DOHH2 (cell line): ENCODE data around the gene DDI2.

Source experiments
- H3F3A ChIP-seq: fragments of 200-600 bp; sonication (generic), shearing (Covaris generic); 2 replicates; pipeline ENCODE4 v1.6.0; 2016; ENCODE audit warnings: antibody characterized with exemption, mild to moderate bottlenecking; ENCODE audit not compliant: control insufficient read depth, insufficient read depth
- H3K27ac ChIP-seq: fragments of 200-600 bp; sonication (generic); 2 replicates; pipeline ENCODE4 v1.5.1; 2014; ENCODE audit warnings: low read depth, mild to moderate bottlenecking, low read length, moderate library complexity
- H3K27me3 ChIP-seq: fragments of 200-600 bp; sonication (generic); 2 replicates; pipeline ENCODE4 v1.6.1; 2014; ENCODE audit warnings: mild to moderate bottlenecking, low read length, mixed read lengths; ENCODE audit not compliant: control insufficient read depth
- H3K36me3 ChIP-seq: fragments of 200-600 bp; sonication (generic); 2 replicates; pipeline ENCODE4 v1.6.1; 2014; ENCODE audit warnings: mild to moderate bottlenecking, low read length, moderate library complexity, mixed read lengths; ENCODE audit not compliant: control insufficient read depth
- H3K4me1 ChIP-seq: fragments of 200-600 bp; sonication (generic); 2 replicates; pipeline ENCODE4 v1.6.1; 2014; ENCODE audit warnings: mild to moderate bottlenecking, low read length, mixed read lengths; ENCODE audit not compliant: control insufficient read depth
- H3K4me2 ChIP-seq: fragments of 200-600 bp; sonication (generic); 2 replicates; pipeline ENCODE4 v1.6.0; 2014; ENCODE audit warnings: mild to moderate bottlenecking, low read length, moderate library complexity
- H3K4me3 ChIP-seq: fragments of 200-600 bp; sonication (generic); 2 replicates; pipeline ENCODE4 v1.5.1; 2014; ENCODE audit warnings: mild to moderate bottlenecking, low read length, mixed read lengths
- H3K79me2 ChIP-seq: fragments of 200-600 bp; sonication (generic); 2 replicates; pipeline ENCODE4 v1.6.1; 2014; ENCODE audit warnings: mild to moderate bottlenecking, low read length, mixed read lengths; ENCODE audit not compliant: control insufficient read depth
- H3K9me2 ChIP-seq: fragments of 200-600 bp; sonication (generic); replicated peaks from 2 replicates; pipeline ENCODE4 v1.6.1; 2014; ENCODE audit warnings: mild to moderate bottlenecking, low read length, mixed read lengths; ENCODE audit not compliant: control insufficient read depth
- H3K9me3 ChIP-seq: fragments of 200-600 bp; sonication (generic); 2 replicates; pipeline ENCODE4 v1.6.1; 2014; ENCODE audit warnings: antibody characterized with exemption, low read length, mixed read lengths; ENCODE audit not compliant: control insufficient read depth, insufficient read depth
- H4K20me1 ChIP-seq: fragments of 200-600 bp; sonication (generic); 2 replicates; pipeline ENCODE4 v1.6.0; 2014; ENCODE audit warnings: low read depth, mild to moderate bottlenecking, antibody characterized with exemption, low read length, moderate library complexity; ENCODE audit not compliant: control insufficient read depth, insufficient read depth
- EZH2phosphoT487 ChIP-seq: fragments of 200-600 bp; sonication (generic); IDR thresholded peaks from 2 replicates; pipeline ENCODE4 v1.6.1; 2017; ENCODE audit warnings: borderline replicate concordance, mild to moderate bottlenecking, antibody characterized with exemption, low read length, moderate library complexity, mixed read lengths
- TF ChIP-seq, protein P1 (sequence below): fragments of 200-600 bp; sonication (generic); IDR thresholded peaks from one replicate; pipeline ENCODE4 v1.5.1; 2014; ENCODE audit warnings: antibody characterized with exemption, mild to moderate bottlenecking, low read depth, low read length; ENCODE audit not compliant: poor library complexity, severe bottlenecking

Gene DDI2

DNA sequence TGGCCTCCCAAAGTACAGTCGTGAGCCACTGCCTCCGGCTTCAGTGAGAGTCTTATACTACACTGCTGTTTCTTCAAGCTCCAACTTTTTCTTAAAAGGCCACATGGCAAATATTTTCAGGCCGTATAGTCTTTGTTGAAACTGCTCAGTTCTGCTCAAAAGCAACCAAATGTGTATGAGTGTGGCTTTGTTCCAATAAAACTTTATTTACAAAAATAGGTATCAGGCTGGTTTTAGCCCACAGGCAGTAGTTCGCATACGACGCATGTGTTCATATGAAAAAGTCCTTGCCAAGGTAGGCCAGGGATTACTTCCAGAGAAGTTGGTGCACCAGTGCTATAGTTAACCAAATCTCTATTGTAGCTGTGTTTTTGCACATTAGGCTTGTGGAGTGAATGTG, 73.1 kb downstream of the DDI2 start:
- no peak for TF ChIP-seq EZH2phosphoT487
- TF ChIP-seq, protein P1, sequence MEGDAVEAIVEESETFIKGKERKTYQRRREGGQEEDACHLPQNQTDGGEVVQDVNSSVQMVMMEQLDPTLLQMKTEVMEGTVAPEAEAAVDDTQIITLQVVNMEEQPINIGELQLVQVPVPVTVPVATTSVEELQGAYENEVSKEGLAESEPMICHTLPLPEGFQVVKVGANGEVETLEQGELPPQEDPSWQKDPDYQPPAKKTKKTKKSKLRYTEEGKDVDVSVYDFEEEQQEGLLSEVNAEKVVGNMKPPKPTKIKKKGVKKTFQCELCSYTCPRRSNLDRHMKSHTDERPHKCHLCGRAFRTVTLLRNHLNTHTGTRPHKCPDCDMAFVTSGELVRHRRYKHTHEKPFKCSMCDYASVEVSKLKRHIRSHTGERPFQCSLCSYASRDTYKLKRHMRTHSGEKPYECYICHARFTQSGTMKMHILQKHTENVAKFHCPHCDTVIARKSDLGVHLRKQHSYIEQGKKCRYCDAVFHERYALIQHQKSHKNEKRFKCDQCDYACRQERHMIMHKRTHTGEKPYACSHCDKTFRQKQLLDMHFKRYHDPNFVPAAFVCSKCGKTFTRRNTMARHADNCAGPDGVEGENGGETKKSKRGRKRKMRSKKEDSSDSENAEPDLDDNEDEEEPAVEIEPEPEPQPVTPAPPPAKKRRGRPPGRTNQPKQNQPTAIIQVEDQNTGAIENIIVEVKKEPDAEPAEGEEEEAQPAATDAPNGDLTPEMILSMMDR: no peak
- Histone ChIP-seq H3F3A (peaks cover 2% of the 10 kb centered on the region), H3K4me3 (no peak overlapping the region), H4K20me1 (peaks cover 6% of the 10 kb centered on the region; the same call in 1 of the 2 replicates), H3K9me2 (no peaks in the 10 kb centered on the region), H3K79me2 (peaks cover 86% of the 10 kb centered on the region), H3K4me1 (peaks cover 7% of the 10 kb centered on the region), H3K27ac (no peak overlapping the region), H3K4me2 (no peak overlapping the region), H3K36me3 (0 out of 2 replicates have a peak, but pooled peaks cover 2% of the 10 kb centered on the region), H3K27me3 (no peaks in the 10 kb centered on the region), H3K9me3 (no peaks in the 10 kb centered on the region)

- TF ChIP-seq EZH2phosphoT487: no peak
- TF ChIP-seq, protein P1: no peak
- no peak overlapping the region for H3K4me2 ChIP-seq
- H4K20me1 ChIP-seq: 0 out of 2 replicates have a peak, but pooled peaks cover 2% of the 10 kb centered on the region
- H3K27me3 ChIP-seq: no peaks in the 10 kb centered on the region
- no peak overlapping the region for H3K27ac ChIP-seq
- no peak overlapping the region for H3K4me3 ChIP-seq
- H3K79me2 ChIP-seq: peaks cover 79% of the 10 kb centered on the region
- peaks cover 5% of the 10 kb centered on the region; the same call in 1 of the 2 replicates for H3K36me3 ChIP-seq
- no peaks in the 10 kb centered on the region for H3K9me3 ChIP-seq
- peaks cover 5% of the 10 kb centered on the region for H3K4me1 ChIP-seq
- no peaks in the 10 kb centered on the region for H3F3A ChIP-seq
- no peaks in the 10 kb centered on the region for H3K9me2 ChIP-seq
Measured at GRCh38 chr1:15691434-15692032, 74.3 kb downstream of the DDI2 start.

GRCh38 chr1:15692121-15692682, 74.9 kb downstream of the DDI2 start:
- no peaks in the 10 kb centered on the region for H3K9me3 ChIP-seq
- H3K27me3 ChIP-seq: no peaks in the 10 kb centered on the region
- H3K79me2 ChIP-seq: peaks cover 75% of the 10 kb centered on the region
- H3K9me2 ChIP-seq: no peaks in the 10 kb centered on the region
- H3K27ac ChIP-seq: no peak overlapping the region
- H4K20me1 ChIP-seq: 0 out of 2 replicates have a peak, but pooled peaks cover 2% of the 10 kb centered on the region
- peaks cover 6% of the 10 kb centered on the region; the same call in 1 of the 2 replicates for H3K36me3 ChIP-seq
- TF ChIP-seq, protein P1: no peak
- TF ChIP-seq EZH2phosphoT487: no peak
- no peak overlapping the region for H3K4me2 ChIP-seq
- peaks cover 2% of the 10 kb centered on the region; the same call in 1 of the 2 replicates for H3F3A ChIP-seq
- no peak overlapping the region for H3K4me3 ChIP-seq
- H3K4me1 ChIP-seq: peaks cover 11% of the 10 kb centered on the region
